T-helper 1 cell treated with Interleukin-12 subunit alpha and Interleukin-12 subunit beta and Interleukin-4 antibody, amounts not matched to agents 30 ng/mL and 1 ng/mL, for 36 hours (primary cell): Measurements from ENCODE around the gene MYRF. TPM values are rescaled to one million over a fixed set of nuclear protein-coding genes. Genes with fewer than 3 reads are reported as not detected.

Experiments used
- intact Hi-C: fragments of 100-400 bp; cut with micrococcal nuclease; formaldehyde crosslinking; loops from one replicate; pipeline ENCODE4 v1.15.1; 2024
- total RNA-seq: library from RNA; stranded (reverse); gene quantifications from 2 replicates; pipeline ENCODE4 v1.2.3, GENCODE V29; 2022

MYRF gene
- total RNA-seq, 1 donor from 2014 or later = 0.83 TPM

DNA sequence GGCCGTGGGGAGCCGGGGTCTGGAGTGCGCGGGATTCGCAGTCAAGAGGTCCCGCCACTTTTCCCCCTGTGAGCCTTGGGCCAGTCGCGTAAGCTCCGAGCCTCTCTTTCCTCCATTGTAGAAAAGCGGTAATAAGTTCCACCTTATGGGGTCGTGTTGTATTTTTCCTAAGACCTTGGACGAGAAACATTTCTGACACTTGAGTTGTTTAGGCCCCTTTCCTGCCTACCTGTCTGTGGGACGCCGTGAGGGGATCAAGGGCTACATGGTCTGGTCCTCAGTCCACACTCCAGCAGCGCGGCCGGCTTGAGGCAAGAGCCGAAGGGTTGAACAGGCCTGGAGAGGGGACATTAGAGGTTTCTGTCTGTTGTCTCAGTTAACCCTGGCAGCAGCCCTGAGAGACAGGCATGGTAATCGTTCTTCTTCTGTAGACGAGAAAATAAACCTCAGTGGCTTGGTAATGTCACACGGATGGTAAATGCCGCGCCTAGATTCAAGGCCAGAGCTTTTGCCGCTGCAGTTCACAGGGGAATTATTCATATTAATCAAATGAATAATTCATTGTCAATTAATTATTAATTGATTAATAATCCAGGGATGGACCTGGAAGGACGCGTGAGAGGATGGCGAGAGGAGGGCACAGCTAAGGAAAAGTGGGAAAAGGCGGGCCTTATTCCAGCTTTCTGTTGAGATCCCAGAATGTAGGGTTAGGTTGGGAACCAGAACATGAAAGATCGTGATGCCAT, 40.8 kb downstream of the MYRF start:
- intact Hi-C loops = loop anchor here (2.0 to 10.0 kb wide), 7 partner anchors 96 to 1879 kb away; partner anchors contain the start of genes ATL3, CPSF7, GANAB and PRPF19

GRCh38 chr11:61793829-61794204, 41.4 kb downstream of the MYRF start:
- intact Hi-C loops = loop anchor here (2.0 to 10.0 kb wide), 7 partner anchors 97 to 1878 kb away; partner anchors contain the start of genes ATL3, CPSF7, GANAB and PRPF19

DNA sequence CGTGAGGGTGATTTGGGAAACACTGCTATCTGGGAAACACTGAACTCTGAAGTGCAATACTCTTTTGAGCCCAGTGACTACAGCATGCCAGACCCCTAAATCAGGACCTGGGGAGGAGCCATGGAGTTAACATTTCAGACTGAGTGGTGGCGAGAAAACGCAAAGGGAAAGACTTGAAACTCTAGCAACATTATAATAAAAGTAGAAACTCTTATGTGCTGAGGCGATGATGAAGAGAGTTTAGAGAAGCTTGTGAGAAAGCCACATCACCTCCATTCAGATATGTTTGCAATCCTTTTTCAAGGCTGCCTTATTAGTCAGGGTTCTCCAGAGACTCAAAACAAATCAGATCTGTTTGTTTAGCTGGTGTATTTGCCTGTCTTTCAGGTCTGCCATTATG, 42.1 kb downstream of the MYRF start:
- intact Hi-C loops = loop anchor here (5.0 to 10.0 kb wide), 4 partner anchors 97 to 1878 kb away; partner anchors contain the start of genes ATL3 and PRPF19

DNA sequence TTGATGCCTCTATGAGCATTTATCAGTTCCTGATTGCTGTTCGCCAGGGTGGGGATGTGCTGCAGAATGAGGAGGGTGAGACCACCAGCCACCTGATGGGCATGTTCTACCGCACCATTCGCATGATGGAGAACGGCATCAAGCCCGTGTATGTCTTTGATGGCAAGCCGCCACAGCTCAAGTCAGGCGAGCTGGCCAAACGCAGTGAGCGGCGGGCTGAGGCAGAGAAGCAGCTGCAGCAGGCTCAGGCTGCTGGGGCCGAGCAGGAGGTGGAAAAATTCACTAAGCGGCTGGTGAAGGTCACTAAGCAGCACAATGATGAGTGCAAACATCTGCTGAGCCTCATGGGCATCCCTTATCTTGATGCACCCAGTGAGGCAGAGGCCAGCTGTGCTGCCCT, 43.0 kb downstream of the MYRF start:
- intact Hi-C loops = loop anchor here (10.0 kb wide), 2 partner anchors 759 to 891 kb away; partner anchors contain the start of gene PRPF19

DNA sequence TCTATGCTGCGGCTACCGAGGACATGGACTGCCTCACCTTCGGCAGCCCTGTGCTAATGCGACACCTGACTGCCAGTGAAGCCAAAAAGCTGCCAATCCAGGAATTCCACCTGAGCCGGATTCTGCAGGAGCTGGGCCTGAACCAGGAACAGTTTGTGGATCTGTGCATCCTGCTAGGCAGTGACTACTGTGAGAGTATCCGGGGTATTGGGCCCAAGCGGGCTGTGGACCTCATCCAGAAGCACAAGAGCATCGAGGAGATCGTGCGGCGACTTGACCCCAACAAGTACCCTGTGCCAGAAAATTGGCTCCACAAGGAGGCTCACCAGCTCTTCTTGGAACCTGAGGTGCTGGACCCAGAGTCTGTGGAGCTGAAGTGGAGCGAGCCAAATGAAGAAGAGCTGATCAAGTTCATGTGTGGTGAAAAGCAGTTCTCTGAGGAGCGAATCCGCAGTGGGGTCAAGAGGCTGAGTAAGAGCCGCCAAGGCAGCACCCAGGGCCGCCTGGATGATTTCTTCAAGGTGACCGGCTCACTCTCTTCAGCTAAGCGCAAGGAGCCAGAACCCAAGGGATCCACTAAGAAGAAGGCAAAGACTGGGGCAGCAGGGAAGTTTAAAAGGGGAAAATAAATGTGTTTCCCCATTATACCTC, 43.6 kb downstream of the MYRF start:
- intact Hi-C loops = loop anchor here (10.0 kb wide), 2 partner anchors 759 to 891 kb away; partner anchors contain the start of gene PRPF19

- intact Hi-C loops = loop anchor here (1.0 to 10.0 kb wide), 15 partner anchors 19 to 893 kb away; partner anchors contain the start of genes FADS3 and PRPF19
These were observed 45.0 kb downstream of the MYRF start for GRCh38 chr11:61797263-61797944.

DNA sequence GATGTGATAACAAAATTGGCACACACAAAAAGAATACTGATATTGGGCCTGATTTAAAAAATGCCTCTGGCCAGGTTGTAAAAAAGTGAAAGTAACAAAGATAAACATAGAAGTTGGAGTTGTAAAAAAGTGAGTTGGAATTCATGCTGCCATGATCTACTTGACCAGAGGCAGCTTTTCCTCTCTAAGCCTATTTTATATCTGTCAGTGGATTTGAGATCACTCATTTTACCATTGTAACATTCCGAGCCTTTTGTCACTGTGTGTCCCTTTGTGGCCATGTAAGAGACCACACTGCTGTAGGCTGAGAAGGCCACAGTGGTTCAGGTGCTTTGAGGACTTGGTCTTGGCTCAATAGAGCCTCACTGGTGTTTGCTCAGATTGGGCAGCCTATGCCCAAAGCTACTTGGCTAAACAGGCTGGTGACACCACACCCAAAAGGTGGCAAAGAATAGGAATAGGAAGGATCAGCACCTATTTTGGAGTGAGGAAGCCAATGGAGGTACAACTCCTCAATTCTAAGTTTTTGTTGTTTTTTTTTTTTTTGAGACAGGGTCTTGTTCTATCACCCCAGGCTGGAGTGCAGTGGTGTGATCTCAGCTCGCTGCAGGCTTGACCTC, 47.3 kb downstream of the MYRF start:
- intact Hi-C loops = loop anchor here (10.0 kb wide), 2 partner anchors 755 to 895 kb away; partner anchors contain the start of gene PRPF19

- intact Hi-C loops = no loop called here
These were observed 48.2 kb downstream of the MYRF start for GRCh38 chr11:61800331-61801281.

DNA sequence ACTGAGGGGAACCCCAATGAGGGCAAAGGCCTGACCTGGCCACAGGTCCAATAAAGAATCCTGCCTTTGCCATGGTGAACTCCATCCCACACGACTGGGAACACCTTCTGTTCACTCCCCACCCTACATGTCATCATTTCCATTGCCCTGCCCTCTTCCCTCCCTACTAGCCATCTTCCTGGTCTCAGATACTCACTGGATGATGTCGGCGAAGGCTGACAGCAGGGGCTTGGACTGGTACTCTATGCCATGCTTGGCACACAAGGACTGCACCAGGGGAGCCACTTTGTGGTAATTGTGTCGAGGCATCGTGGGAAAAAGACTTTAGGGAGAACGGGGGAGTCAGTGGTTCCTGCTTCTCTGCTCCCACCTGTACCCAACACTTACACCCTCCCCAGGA, 50.2 kb downstream of the MYRF start:
- intact Hi-C loops = no loop called here

DNA sequence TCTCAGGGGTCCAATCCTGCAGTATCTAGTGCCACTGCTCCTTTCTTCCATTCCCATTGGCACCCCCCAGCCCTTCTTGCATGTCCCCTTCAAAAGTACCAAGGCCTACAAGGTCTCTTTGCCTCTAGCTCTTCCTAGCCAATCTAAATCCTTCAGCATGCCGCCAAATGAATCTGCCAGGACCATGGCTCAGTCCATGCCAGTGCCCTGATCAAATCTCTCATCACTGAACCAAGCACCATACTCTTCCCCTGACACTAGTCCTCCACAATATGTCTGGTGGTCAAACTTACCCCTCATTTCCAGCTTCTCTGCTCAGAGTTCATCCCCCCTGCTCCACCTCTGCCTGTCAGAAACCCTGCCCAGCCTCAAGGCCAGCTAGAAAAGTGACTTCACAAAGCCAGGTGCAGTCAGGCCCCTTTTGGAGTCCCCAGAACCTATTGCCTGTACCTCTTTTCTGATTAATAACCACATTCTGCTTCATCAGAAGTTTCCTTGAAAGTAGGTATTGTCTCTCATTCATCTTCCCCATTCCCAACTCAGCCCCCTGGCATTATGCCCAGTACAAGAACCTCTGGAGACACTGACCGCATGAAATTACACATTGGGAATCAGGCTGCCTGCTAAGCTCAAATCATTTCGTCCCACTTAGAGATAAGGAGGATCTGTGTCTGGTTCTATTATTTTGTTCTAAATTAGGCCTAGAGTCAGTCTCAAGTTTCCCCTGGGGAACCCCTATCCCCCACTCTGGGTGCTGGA, 51.6 kb downstream of the MYRF start:
- intact Hi-C loops = no loop called here

GRCh38 chr11:61805146-61805545, 52.7 kb downstream of the MYRF start:
- intact Hi-C loops = no loop called here

GRCh38 chr11:61806785-61807184, 54.3 kb downstream of the MYRF start:
- intact Hi-C loops = no loop called here

DNA sequence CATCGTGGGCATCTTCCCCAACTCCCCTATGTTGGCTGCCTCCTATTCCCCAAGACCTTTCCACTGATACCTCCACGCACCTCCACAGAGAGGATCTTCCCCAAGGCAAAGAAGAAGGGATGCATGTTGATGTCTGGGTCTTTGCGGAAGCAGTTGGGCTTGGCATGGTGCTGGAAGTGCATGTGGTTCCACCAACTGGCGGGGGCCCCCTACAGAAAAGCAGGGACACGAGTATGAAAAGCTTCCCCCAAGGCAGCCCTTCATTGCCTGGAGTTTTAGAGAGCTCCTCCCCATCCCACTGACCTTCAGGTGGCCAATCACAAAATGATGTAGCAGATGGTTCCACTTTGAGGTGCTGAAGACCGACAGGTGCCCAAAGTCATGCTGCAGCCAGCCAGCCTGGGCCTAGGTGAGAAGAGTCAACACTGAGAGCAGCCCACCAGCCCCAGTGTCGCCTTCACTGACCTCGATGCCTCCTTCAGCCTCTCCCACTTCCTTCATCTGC, 58.3 kb downstream of the MYRF start:
- intact Hi-C loops = no loop called here

- intact Hi-C loops = no loop called here
These were observed 59.4 kb downstream of the MYRF start for GRCh38 chr11:61811831-61812230.

DNA sequence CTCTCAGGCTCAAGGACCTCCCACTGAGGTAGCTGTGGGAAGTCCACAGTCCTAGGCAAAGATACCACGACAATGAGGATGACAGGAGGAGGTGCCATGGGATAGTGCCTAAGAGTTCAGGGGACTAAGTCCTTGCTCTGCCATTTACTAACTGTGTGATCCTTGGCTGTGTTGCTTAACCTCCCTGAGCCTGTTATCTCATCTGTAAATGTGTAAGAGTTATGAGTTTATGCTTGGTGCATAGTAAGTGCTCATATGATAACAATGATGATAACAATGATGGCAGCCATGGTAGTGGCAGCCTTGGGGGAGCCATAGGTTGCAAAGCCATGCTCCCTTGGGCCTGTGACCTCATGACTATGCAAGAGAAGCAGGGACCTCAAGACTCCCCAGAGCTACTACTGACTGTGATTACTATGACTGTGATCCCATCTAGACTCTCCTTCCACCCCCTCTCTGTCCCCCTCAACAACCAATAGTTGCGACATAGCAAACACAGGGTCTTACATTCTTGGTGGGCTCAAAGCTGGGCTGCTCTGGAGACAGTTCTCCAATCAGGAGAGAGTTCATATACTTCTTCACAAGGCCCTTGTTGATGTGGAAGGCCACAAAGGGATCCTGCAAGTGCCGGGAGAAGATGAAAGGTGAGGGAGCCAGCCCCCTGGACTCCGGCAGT, 60.4 kb downstream of the MYRF start:
- intact Hi-C loops = no loop called here

DNA sequence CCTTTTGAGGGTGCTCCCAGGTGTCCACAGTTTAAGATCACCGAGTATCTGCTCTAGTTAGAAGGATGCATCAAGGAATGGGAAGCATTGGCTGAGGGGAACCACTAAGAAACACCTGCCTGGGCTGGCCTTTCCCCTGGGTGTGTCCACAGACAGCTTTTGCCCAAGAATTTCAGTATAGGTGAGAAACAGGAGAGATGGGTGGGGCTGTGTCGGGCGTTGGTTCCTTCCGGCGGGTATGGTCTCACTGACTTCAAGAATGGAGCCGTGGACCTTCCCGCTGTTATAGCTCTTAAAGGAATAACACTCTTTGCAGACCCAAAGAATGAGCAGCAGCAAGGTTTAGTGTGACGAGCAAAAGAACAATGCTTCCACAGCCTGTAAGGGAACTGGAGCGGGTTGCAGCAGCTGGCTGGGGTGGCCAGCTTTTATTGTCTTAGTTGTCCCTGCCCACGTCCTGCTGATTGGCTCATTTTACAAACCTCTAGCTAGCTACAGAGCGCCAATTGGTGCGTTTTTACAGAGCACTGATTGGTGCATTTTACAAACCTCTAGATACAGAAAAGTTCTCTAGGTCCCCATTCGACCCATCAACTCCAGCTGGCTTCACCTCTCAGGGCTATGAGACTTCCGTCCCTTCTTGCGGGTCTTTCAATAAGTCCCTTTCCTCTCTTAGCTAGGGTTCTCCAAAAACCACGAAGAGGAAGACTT, 62.0 kb downstream of the MYRF start:
- intact Hi-C loops = no loop called here

DNA sequence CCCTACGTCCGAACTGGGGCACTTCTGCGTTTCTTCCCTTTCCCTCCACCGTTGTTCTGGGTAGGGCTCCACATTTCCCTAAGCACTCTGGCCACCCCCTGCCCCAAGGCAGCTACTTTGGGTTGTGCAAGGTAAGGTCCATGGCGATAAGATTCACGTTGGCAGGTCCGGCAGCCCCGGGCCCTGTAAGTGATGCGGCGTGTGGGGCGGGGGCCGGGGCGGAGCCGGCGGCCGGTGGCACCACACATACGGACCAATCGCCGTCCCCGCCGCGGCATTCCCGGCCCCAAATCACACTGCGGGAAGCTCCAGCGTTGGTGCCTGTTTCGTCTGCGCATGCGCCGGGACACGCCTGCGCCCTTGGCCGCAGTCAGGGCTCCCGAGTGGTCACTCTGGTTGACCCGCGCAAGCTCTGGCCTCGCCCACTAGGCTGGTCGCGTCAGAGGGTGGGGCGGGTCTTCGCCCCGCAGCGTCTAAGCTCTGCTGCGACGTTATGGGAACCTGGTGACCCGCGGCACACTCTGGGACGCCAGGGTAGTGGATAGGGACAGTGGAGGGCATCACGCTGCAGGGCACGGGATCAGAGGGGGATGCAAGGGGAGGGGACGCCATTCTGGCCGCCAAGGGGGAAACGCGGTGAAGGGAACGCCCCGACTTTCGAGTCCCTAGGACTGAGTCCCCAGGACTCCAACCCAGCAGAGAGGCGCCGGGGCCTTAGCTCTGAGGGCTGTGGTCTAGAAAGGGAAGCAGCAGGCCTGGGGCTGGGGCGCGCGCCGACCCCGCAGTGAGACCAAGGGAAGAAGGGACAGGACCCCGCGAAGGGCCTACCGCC, 62.7 kb downstream of the MYRF start:
- intact Hi-C loops = loop anchor here (1.0 to 5.0 kb wide), 2 partner anchors 23 to 152 kb away; partner anchors contain the start of genes FEN1, FTH1 and TMEM258
